Neuronal stem cell (in vitro differentiated cells): Measurements from ENCODE around the gene P2RY8.

Experiments
- DNase-seq: peaks from one replicate; pipeline ENCODE4 v3.0.0-alpha.2; 2013; ENCODE audit warnings: low spot score
- H2AFZ ChIP-seq: one replicate; pipeline ENCODE4 v1.6.1; 2013; ENCODE audit warnings: mild to moderate bottlenecking, low read length, inconsistent platforms
- H2AK5ac ChIP-seq: 2 replicates; pipeline ENCODE4 v1.6.1; 2013; ENCODE audit warnings: low read depth, mild to moderate bottlenecking, inconsistent platforms, low read length, moderate library complexity, mixed read lengths
- H2BK120ac ChIP-seq: 2 replicates; pipeline ENCODE4 v1.6.1; 2013; ENCODE audit warnings: low read depth, mild to moderate bottlenecking, inconsistent platforms, low read length, moderate library complexity, mixed read lengths
- H2BK12ac ChIP-seq: one replicate; pipeline ENCODE4 v1.6.1; 2013; ENCODE audit warnings: low read length, inconsistent platforms
- H2BK15ac ChIP-seq: 2 replicates; pipeline ENCODE4 v1.6.1; 2013; ENCODE audit warnings: mild to moderate bottlenecking, low read length, inconsistent platforms, mixed read lengths
- H2BK5ac ChIP-seq: one replicate; pipeline ENCODE4 v1.6.1; 2013; ENCODE audit warnings: inconsistent platforms, mild to moderate bottlenecking, low read length, moderate library complexity
- H3K14ac ChIP-seq: one replicate; pipeline ENCODE4 v1.6.1; 2013; ENCODE audit warnings: low read length, inconsistent platforms
- H3K18ac ChIP-seq: 2 replicates; pipeline ENCODE4 v1.6.1; 2013; ENCODE audit warnings: low read length, inconsistent platforms
- H3K23ac ChIP-seq: 2 replicates; pipeline ENCODE4 v1.6.1; 2013; ENCODE audit warnings: low read depth, mild to moderate bottlenecking, mixed read lengths, low read length, inconsistent platforms; ENCODE audit not compliant: poor library complexity
- H3K27ac ChIP-seq: replicated peaks from 3 replicates; pipeline ENCODE4 v1.5.1; 2013; ENCODE audit warnings: low read length, inconsistent platforms
- H3K27me3 ChIP-seq, 3 experiments: 2 replicates each; pipeline ENCODE4 v1.6.1; 2013; ENCODE audit warnings: low read length in 3 of 3, mild to moderate bottlenecking in 2 of 3, inconsistent platforms in 1 of 3, low read depth in 1 of 3, mixed read lengths in 1 of 3, moderate library complexity in 1 of 3; ENCODE audit not compliant: control insufficient read depth in 3 of 3, insufficient read depth in 3 of 3
- H3K36me3 ChIP-seq, 2 donors: replicated peaks in 1 of 2; 2 replicates each; pipeline ENCODE4 v1.6.1; 2013; ENCODE audit warnings: low read length in 2 of 2; ENCODE audit not compliant: control insufficient read depth in 2 of 2, insufficient read depth in 2 of 2
- H3K4ac ChIP-seq: 2 replicates; pipeline ENCODE4 v1.6.1; 2013; ENCODE audit warnings: inconsistent platforms, mild to moderate bottlenecking, low read length, moderate library complexity
- H3K4me1 ChIP-seq, 2 donors: 1 replicate in 1 of 2; 2 replicates in 1 of 2; pipeline ENCODE4 v1.6.1; 2013; ENCODE audit warnings: low read length in 2 of 2, low read depth in 1 of 2; ENCODE audit not compliant: control insufficient read depth in 2 of 2, insufficient read depth in 1 of 2
- H3K4me2 ChIP-seq: one replicate; pipeline ENCODE4 v1.6.1; 2013; ENCODE audit warnings: mild to moderate bottlenecking, low read length, inconsistent platforms; ENCODE audit not compliant: insufficient read depth, poor library complexity, severe bottlenecking
- H3K4me3 ChIP-seq, 2 donors: 2 replicates each; pipeline ENCODE4 v1.5.1; 2013; ENCODE audit warnings: low read length in 2 of 2, mild to moderate bottlenecking in 2 of 2, inconsistent platforms in 1 of 2, moderate library complexity in 1 of 2
- H3K79me1 ChIP-seq: one replicate; pipeline ENCODE4 v1.6.1; 2013; ENCODE audit warnings: low read depth, mild to moderate bottlenecking, inconsistent platforms, low read length, moderate library complexity
- H3K9ac ChIP-seq: one replicate; pipeline ENCODE4 v1.6.1; 2013; ENCODE audit warnings: mild to moderate bottlenecking, low read depth, low read length, inconsistent platforms; ENCODE audit not compliant: poor library complexity
- H3K9me3 ChIP-seq, 2 donors: replicated peaks in 1 of 2; 2 replicates each; pipeline versions ENCODE3 to v1.6.1; 2013; ENCODE audit warnings: low read length in 2 of 2, mild to moderate bottlenecking in 2 of 2, inconsistent platforms in 1 of 2, low read depth in 1 of 2, mixed read lengths in 1 of 2, moderate library complexity in 1 of 2; ENCODE audit not compliant: control insufficient read depth in 2 of 2, insufficient read depth in 1 of 2
- H4K8ac ChIP-seq: one replicate; pipeline ENCODE4 v1.6.1; 2013; ENCODE audit warnings: low read depth, mild to moderate bottlenecking, inconsistent platforms, low read length, moderate library complexity
- H4K91ac ChIP-seq: one replicate; pipeline ENCODE4 v1.6.1; 2013; ENCODE audit warnings: low read length, low read depth, mild to moderate bottlenecking, inconsistent platforms; ENCODE audit not compliant: poor library complexity
- WGBS, 2 donors: extraction: QIAGEN DNeasy Blood & Tissue Kit; methylation state at CpG; one replicate each; pipeline ENCODE4 v1.1.7; 2013; ENCODE audit warnings: missing lambda C conversion rate in 2 of 2, mixed read lengths in 1 of 2; ENCODE audit not compliant: insufficient read length in 2 of 2, insufficient replicate concordance in 1 of 2; ENCODE audit errors: extremely low coverage in 2 of 2; 5-methylcytosine and 5-hydroxymethylcytosine counted together

Gene P2RY8

DNA sequence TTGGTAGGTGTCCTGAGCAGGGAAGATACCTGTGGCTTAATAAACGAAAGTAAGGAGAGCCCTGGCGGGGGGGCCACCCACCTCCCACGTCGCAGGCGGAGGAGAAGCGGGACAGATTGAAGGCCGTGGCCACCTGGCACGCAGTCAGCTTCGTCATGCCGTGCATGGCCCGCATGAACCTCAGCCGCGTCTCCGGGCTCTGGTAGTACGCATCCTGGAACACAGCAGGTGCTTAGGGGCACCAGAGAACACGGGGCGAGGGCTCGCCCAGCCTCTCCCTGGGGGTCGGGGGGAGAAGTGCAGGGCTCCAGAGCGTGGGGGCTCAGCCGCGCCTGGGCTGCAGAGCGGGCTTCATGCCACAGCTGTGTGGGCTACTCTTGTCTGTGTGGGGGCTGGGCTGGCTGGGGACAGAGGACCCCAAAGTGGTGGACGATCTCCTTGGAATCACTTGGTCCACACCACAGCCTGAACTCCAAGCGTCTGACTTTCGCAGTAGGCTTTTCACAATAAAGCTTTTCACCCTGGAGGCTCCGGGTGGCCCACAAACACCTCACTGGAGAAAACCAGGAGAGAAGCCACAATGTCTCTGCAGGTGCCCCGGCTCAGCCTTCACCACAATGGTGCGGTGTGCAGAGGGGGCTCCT is 118.0 kb downstream of the P2RY8 start:
- DNase-seq = no peak
- no peak overlapping the region for H2BK12ac ChIP-seq
- no peak overlapping the region for H2AFZ ChIP-seq
- no CpG with 5 or more reads among the region's 29 CpGs for WGBS, 2 donors
- H3K27me3 ChIP-seq = no peaks in the 10 kb centered on the region
- no peak overlapping the region for H2AK5ac ChIP-seq
- H4K8ac ChIP-seq = no peak overlapping the region
- no peak overlapping the region for H4K91ac ChIP-seq
- no peaks in the 10 kb centered on the region for H3K4me1 ChIP-seq
- H3K23ac ChIP-seq = peak overlapping the region; percentile 68
- no peak overlapping the region for H3K9ac ChIP-seq
- H3K4me3 ChIP-seq = no peak overlapping the region
- H2BK120ac ChIP-seq = no peak overlapping the region
- peaks cover 63 to 83% of the 10 kb centered on the region in 2 donors for H3K36me3 ChIP-seq
- H2BK5ac ChIP-seq = no peak overlapping the region
- H3K27ac ChIP-seq = no peak overlapping the region
- H3K4ac ChIP-seq = no peak overlapping the region
- peak overlapping the region; percentile 0 for H3K18ac ChIP-seq
- no peak overlapping the region for H2BK15ac ChIP-seq
- H3K9me3 ChIP-seq = peaks cover 29 to 45% of the 10 kb centered on the region in 2 donors
- H3K79me1 ChIP-seq = peaks cover 3% of the 10 kb centered on the region
- H3K14ac ChIP-seq = no peak overlapping the region
- H3K4me2 ChIP-seq = no peak overlapping the region

DNA sequence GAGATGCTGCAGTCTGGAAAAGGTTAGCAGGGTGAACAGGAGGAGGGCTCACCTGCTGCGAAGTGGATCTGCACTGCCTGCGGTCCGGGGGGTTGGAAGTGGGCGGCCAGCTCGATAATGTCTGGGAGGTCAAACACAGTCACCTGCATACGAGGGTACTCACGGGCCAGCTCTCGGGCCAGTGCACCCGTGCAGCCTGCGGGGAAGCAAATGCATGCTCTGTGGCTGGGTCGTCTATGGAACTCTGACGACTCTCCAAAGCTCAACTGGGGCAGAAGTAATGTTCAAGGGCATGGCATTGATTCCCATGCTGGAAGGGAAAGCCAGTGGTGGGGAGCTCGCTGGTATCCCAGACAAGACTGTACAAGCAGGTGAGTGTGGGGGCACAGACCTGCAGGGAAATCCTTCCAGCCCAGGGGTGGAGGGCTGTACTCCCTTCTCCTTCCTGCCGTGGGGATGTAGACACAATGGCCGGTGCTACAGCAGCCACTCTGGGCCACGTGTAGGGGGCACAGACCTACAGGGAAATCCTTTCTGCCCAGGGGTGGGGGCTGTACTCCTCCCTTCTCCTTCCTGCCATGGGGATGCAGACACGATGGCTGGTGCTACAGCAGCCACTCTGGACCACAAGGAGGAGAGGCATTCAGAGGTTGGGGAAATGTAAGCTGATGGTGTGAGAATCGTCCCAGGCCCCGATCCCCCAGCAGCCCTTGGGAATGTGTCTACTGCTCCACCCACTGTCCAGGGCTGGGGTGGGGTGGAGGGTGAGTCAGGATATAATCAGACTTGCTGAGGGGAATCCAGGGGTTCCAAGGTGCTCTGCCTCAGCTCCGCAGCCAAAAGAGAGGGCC is 118.8 kb downstream of the P2RY8 start:
- Histone ChIP-seq H2AK5ac (no peak overlapping the region), H3K27ac (no peak overlapping the region), H2BK15ac (no peak overlapping the region), H3K4me1 (no peaks in the 10 kb centered on the region), H3K4ac (no peak overlapping the region), H3K79me1 (peaks cover 3% of the 10 kb centered on the region), H3K18ac (peak overlapping the region; percentile 14), H4K8ac (peak overlapping the region; percentile 93), H3K14ac (no peak overlapping the region), H2BK5ac (no peak overlapping the region), H3K4me2 (no peak overlapping the region), H3K36me3 (peaks cover 59 to 84% of the 10 kb centered on the region in 2 donors), H3K23ac (peak overlapping the region; percentile 61), H2AFZ (no peak overlapping the region), H3K4me3 (peak overlapping the region in 1 of 2 donors; percentile 18), H3K9ac (no peak overlapping the region), H2BK12ac (no peak overlapping the region), H3K9me3 (peaks cover 21 to 39% of the 10 kb centered on the region in 2 donors), H3K27me3 (no peaks in the 10 kb centered on the region), H4K91ac (no peak overlapping the region), H2BK120ac (no peak overlapping the region)
- DNase-seq = no peak
- no CpG with 5 or more reads among the region's 20 CpGs for WGBS, 2 donors

DNA sequence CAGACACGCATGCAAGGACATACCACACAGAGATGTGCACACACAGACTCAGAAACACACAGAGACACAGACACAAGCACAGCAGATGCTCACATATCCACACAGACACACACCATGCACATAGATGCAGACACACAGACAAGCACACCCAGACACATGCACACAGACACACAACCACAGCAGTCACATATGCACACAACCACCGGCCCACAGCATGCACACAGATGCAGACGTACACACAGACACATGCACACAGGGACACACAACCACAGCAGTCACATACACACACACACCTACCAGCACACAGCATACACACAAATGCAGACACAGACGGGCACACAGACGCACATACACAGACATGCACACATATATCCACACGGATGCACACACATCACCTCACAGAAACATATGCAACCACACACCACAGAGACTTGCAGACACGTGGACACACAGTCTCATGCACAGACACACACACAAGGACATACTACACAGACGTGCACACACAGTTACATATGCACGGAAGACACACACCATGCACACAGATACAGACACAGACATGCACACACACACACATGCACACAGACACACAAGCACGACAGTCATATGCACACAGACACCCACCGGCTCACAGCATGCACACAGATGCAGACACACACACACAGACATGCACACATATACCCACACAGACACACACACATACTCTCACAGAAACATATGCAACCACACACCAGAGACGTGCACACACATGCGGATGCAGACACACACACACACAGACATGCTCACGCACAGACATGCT is 119.8 kb downstream of the P2RY8 start:
- Histone ChIP-seq H3K4me3 (peak overlapping the region in 1 of 2 donors; percentile 42), H2BK5ac (no peak overlapping the region), H2BK120ac (no peak overlapping the region), H3K27me3 (no peaks in the 10 kb centered on the region), H3K4me2 (no peak overlapping the region), H3K18ac (no peak overlapping the region), H2BK12ac (no peak overlapping the region), H2BK15ac (no peak overlapping the region), H3K14ac (no peak overlapping the region), H2AK5ac (no peak overlapping the region), H3K9ac (peak overlapping the region; percentile 78), H4K8ac (peak overlapping the region; percentile 93), H3K9me3 (peaks cover 14 to 31% of the 10 kb centered on the region in 2 donors), H3K79me1 (peaks cover 3% of the 10 kb centered on the region), H3K27ac (peak overlapping the region; percentile 45), H2AFZ (no peak overlapping the region), H3K4me1 (no peaks in the 10 kb centered on the region), H3K23ac (peak overlapping the region; percentile 61), H3K36me3 (peaks cover 52 to 84% of the 10 kb centered on the region in 2 donors), H4K91ac (no peak overlapping the region), H3K4ac (no peak overlapping the region)
- DNase-seq = no peak
- no CpG with 5 or more reads among the region's 14 CpGs for whole genome bisulfite sequencing, 2 donors
